ENCODE data around the gene TTC9. TPM values are rescaled to one million over a fixed set of nuclear protein-coding genes. Genes with fewer than 3 reads are reported as not detected.

Gene TTC9
- total and polyA plus RNA-seq, 7 donors = 0.16 to 3.6 (median 0.66) TPM; not detected in 1

GRCh38 chr14:70716958-70717357 lies 75.2 kb downstream of the TTC9 start:
- WGBS, 2 donors = 22 to 70% methylated on average over 1 of the region's 1 CpG
- H3K4me3 ChIP-seq = no peak overlapping the region
- H3K27ac ChIP-seq = no peak overlapping the region
- peaks cover 0 to 6% (median 0%) of the 10 kb centered on the region in 4 donors for H3K4me1 ChIP-seq
- intact Hi-C loops (cut with DNase I) = loop anchor here (10.0 kb wide), 1 partner anchor 902 kb away; no protein-coding TSS in a partner anchor
- H3K27me3 ChIP-seq = peaks cover 0 to 5% (median 0%) of the 10 kb centered on the region in 3 donors
- H3K36me3 ChIP-seq = no peaks in the 10 kb centered on the region
- DNase-seq = no peak
- TF ChIP-seq EP300 (IDR thresholded peaks at IDR 0.05) (no peak), CTCF (IDR thresholded peaks at IDR 0.05) (no peak), POLR2A (IDR thresholded peaks at IDR 0.05) (no peak)
- H3K9me3 ChIP-seq = no peaks in the 10 kb centered on the region

- no peak overlapping the region for H3K4me3 ChIP-seq
- peaks cover 0 to 5% (median 0%) of the 10 kb centered on the region in 3 donors for H3K27me3 ChIP-seq
- intact Hi-C loops (cut with DNase I) = loop anchor here (10.0 kb wide), 1 partner anchor 904 kb away; no protein-coding TSS in a partner anchor
- no peaks in the 10 kb centered on the region for H3K36me3 ChIP-seq
- TF ChIP-seq POLR2A (IDR thresholded peaks at IDR 0.05) (no peak), POLR2AphosphoS5 (IDR thresholded peaks at IDR 0.05) (no peak), EP300 (IDR thresholded peaks at IDR 0.05) (no peak), CTCF (IDR thresholded peaks at IDR 0.05) (no peak)
- no peaks in the 10 kb centered on the region for H3K9me3 ChIP-seq
- 42 to 73% methylated on average over 8 of the region's 8 CpGs for WGBS, 2 donors
- peaks cover 0 to 4% (median 0%) of the 10 kb centered on the region in 4 donors for H3K4me1 ChIP-seq
- H3K27ac ChIP-seq = no peak overlapping the region
- DNase-seq = no peak
These were observed 76.8 kb downstream of the TTC9 start for GRCh38 chr14:70718383-70719118.

GRCh38 chr14:70721542-70721941 lies 79.8 kb downstream of the TTC9 start:
- H3K4me1 ChIP-seq = no peaks in the 10 kb centered on the region
- no peak overlapping the region for H3K4me3 ChIP-seq
- no peaks in the 10 kb centered on the region for H3K27me3 ChIP-seq
- TF ChIP-seq POLR2A (IDR thresholded peaks at IDR 0.05) = no peak
- no peak for TF ChIP-seq EP300 (IDR thresholded peaks at IDR 0.05)
- no peak for TF ChIP-seq CTCF (IDR thresholded peaks at IDR 0.05)
- TF ChIP-seq POLR2AphosphoS5 (IDR thresholded peaks at IDR 0.05) = no peak
- WGBS, 2 donors = 80 to 82% methylated on average over 2 of the region's 2 CpGs
- intact Hi-C loops (cut with DNase I) = no loop called here
- no peak overlapping the region for H3K27ac ChIP-seq
- no peaks in the 10 kb centered on the region for H3K36me3 ChIP-seq
- no peak for DNase-seq
- no peaks in the 10 kb centered on the region for H3K9me3 ChIP-seq

GRCh38 chr14:70722418-70722817 lies 80.7 kb downstream of the TTC9 start:
- intact Hi-C loops (cut with DNase I) = no loop called here
- Histone ChIP-seq H3K9me3 (no peaks in the 10 kb centered on the region), H3K4me1 (no peaks in the 10 kb centered on the region), H3K4me3 (no peak overlapping the region), H3K27ac (no peak overlapping the region), H3K27me3 (no peaks in the 10 kb centered on the region), H3K36me3 (no peaks in the 10 kb centered on the region)
- DNase-seq = no peak
- no peak for TF ChIP-seq CTCF (IDR thresholded peaks at IDR 0.05)
- no peak for TF ChIP-seq POLR2A (IDR thresholded peaks at IDR 0.05)
- no peak for TF ChIP-seq EP300 (IDR thresholded peaks at IDR 0.05)
- TF ChIP-seq POLR2AphosphoS5 (IDR thresholded peaks at IDR 0.05) = no peak
- WGBS, 2 donors = 35 to 67% methylated on average over 3 of the region's 3 CpGs
